ENCODE results near the gene SLC6A18.
"Not testable (repeated sequence)": the region's sequence is repeated elsewhere in the genome, so short reads cannot be mapped to it uniquely, and the experiment has no call there.

The SLC6A18 gene

DNA sequence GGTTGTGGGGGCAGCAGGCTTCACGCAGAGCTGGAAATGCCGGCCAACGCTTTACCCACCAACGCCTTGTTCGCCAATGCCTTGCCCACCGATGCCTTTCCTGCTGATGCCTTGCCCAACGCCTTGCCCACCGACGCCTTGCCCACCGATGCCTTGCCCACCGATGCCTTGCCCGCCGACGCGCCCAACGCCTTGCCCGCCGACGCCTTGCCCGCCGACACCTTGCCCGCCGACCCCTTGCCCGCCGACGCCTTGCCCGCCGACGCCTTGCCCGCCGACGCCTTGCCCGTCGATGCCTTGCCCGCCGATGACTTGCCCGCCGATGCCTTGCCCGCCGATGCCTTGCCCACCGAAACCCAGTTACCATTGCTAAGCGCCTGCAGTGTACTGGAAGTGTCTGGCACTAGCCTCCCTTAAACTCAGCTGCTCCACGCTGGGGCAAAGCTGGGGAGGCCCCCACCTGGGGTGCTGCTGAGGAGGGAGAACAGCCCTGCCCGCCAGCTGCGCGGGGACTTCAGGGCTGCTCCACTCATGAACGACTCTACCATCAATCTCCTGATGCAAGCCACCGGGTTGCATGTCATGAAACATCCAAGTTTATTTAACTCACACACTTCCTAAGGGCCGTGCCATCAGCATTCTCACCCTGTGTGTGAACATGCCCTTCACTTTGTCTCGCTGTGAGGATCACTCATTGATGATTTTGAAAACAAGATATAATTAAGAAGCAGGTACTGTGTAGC lies 1.8 kb downstream of the SLC6A18 start:
- H3K4me3 ChIP-seq (replicated peaks; ENCODE audit: low read depth, low read length): no peak overlapping the region
- TF ChIP-seq, protein P1, sequence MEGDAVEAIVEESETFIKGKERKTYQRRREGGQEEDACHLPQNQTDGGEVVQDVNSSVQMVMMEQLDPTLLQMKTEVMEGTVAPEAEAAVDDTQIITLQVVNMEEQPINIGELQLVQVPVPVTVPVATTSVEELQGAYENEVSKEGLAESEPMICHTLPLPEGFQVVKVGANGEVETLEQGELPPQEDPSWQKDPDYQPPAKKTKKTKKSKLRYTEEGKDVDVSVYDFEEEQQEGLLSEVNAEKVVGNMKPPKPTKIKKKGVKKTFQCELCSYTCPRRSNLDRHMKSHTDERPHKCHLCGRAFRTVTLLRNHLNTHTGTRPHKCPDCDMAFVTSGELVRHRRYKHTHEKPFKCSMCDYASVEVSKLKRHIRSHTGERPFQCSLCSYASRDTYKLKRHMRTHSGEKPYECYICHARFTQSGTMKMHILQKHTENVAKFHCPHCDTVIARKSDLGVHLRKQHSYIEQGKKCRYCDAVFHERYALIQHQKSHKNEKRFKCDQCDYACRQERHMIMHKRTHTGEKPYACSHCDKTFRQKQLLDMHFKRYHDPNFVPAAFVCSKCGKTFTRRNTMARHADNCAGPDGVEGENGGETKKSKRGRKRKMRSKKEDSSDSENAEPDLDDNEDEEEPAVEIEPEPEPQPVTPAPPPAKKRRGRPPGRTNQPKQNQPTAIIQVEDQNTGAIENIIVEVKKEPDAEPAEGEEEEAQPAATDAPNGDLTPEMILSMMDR (IDR thresholded peaks at IDR 0.05; ENCODE audit: low read length, missing control alignments): no peak
- DNase-seq (ENCODE audit: low read depth): no peak

DNA sequence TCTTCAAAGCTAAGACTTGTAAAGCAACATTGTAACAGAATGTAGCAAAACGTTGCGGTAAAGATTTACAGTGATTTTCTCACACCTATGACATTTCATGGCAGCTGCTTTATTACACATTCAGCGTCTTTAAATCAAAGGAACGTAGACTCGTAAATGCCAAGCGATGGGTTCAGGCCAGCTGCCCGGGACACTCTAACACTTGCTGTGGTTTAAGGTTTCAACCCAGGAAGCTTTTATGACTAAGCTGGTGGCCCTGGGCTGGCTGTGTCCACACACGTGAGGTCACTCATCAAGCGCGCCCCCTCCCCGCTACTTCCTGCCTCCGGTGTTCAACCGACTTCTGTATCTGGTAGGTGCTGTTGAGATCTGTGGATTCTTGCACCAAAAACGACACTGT lies 2.5 kb downstream of the SLC6A18 start:
- H3K4me3 ChIP-seq (replicated peaks; ENCODE audit: low read depth, low read length): no peak overlapping the region
- DNase-seq (ENCODE audit: low read depth): no peak
- TF ChIP-seq, protein P1 (IDR thresholded peaks at IDR 0.05; ENCODE audit: low read length, missing control alignments): no peak

DNA sequence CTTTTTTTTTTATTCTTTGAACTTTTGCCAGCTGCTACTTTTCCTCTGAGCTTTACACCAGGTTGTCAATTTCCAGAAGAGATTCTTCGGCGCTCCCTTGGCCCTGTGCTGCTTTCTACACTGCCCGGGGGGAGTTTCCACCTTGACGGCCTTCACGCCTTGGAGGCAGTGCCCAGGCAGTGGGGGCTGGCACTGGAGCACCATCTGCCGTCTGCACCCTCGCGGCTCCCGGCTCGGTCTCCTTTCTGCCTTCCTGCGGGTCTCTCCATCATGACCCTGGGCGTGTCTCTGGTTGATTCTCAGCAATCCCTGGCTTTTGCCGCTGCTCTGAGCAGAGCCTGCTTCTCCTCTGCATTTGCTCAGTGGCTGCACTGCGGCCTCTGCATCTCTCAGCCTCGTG lies 2.9 kb downstream of the SLC6A18 start:
- TF ChIP-seq, protein P1 (IDR thresholded peaks at IDR 0.05; ENCODE audit: low read length, missing control alignments): no peak
- DNase-seq (ENCODE audit: low read depth): no peak
- H3K4me3 ChIP-seq (replicated peaks; ENCODE audit: low read depth, low read length): no peak overlapping the region

DNA sequence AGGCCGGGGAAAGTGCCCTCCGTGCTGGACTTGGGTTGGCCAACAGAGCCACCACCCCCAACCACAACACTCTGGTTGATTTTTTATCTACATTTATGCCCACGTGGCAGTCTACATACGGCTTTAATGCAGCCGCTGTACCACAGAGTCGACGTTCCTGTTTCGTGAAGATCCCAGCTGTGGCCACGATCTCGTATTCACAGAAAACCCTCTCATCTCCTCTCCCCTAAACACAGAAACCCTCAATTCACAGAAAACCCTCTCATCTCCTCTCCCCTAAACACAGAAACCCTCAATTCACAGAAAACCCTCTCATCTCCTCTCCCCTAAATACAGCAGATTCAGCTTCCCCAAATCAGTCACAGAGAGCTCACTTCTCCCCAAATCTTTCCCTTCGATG lies 3.8 kb downstream of the SLC6A18 start:
- not testable (repeated sequence) for DNase-seq (ENCODE audit: low read depth)

DNA sequence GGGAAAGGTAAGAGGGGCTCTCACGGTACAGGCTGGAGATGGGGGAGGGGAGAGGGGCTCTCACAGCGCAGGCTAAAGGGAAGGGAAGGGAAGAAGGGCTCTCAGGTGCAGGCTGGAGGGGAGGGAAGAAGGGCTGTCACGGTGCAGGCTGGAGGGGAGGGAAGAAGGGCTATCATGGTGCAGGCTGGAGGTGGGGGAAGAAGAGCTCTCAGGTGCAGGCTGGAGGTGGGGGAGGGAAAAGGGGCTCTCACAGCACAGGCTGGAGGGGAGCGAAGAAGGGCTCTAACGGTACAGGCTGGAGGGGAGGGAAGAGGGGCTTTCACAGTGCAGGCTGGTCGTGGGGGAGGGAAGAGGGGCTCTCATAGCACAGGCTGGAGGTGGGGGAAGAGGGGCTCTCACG lies 4.6 kb downstream of the SLC6A18 start:
- DNase-seq (ENCODE audit: low read depth): no peak
- no peak overlapping the region for H3K4me3 ChIP-seq (replicated peaks; ENCODE audit: low read depth, low read length)
- TF ChIP-seq, protein P1 (IDR thresholded peaks at IDR 0.05; ENCODE audit: low read length, missing control alignments): no peak

More for the DNA sequence above, 3.8 kb downstream of the SLC6A18 start:
- H3K4me3 ChIP-seq (replicated peaks; ENCODE audit: low read depth, low read length): not testable (repeated sequence)

DNA sequence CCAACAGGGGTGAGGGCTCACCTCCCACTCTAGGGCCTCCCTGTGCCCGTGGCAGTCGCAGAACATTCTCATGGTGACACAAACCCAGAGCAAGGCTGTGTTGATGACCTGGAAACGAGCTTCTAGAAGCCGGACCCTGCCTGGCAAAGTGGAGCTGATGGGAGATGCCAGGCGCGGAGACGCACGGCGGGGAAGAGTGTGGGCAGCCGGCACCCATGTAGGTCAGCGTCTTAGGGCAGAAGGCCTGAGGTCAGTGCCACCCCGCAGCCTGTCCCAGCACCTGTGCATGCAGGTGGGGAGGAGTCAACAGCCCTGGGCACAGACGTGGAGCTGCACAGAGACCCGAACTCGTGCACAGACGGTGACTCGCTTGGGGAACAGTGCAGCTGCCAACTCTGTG lies 5.4 kb downstream of the SLC6A18 start:
- no peak for DNase-seq (ENCODE audit: low read depth)
- TF ChIP-seq, protein P1 (IDR thresholded peaks at IDR 0.05; ENCODE audit: low read length, missing control alignments): no peak
- H3K4me3 ChIP-seq (replicated peaks; ENCODE audit: low read depth, low read length): no peak overlapping the region

DNA sequence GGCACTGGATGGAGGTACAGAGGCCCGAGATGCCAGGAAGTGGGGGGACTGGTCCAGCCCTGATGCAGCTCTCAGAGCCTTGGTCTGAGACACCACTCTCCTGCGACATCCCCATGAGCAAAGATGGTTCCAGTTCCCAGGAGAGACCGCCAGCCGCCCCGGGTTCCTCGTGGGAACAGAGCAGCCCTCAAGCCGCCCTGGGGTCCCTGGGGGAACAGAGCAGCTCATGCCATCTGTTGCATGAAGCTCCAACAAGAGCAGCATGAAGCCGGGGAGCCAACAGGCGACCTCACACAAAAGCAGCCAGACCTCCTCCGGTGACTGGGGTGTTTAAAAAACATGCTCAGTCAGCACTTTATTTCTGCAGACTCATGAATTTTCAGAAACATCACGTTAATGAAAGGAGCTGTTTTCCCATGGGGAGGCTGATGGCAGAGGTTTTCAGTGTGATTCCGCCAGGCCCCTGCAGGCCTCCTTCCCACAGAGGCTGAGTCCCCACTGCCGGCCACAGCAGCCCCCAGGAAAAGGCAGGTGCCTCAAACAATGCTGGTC lies 6.2 kb downstream of the SLC6A18 start:
- no peak overlapping the region for H3K4me3 ChIP-seq (replicated peaks; ENCODE audit: low read depth, low read length)

More for the DNA sequence above, 6.2 kb downstream of the SLC6A18 start:
- TF ChIP-seq, protein P1 (IDR thresholded peaks at IDR 0.05; ENCODE audit: low read length, missing control alignments): no peak
- no peak for DNase-seq (ENCODE audit: low read depth)
